Right lobe of liver (tissue), 4 donors: ENCODE data around the gene DOP1B.

Source experiments
- CTCF ChIP-seq, 4 donors: fragments of 200-600 bp in 3 of 4; fragments of 450-650 bp in 1 of 4; IDR thresholded peaks; one replicate each; pipeline versions ENCODE4 v1.5.1 to v1.8.0; 2016 to 2022; ENCODE audit warnings: antibody characterized with exemption in 4 of 4, mild to moderate bottlenecking in 2 of 4
- POLR2A ChIP-seq: fragments of 450-650 bp; IDR thresholded peaks from one replicate; pipeline ENCODE4 v1.6.1; 2017; ENCODE audit warnings: antibody characterized with exemption, mild to moderate bottlenecking
- donor health status: DM: no; HTN: no; CAD: no.
- donor health status: DM: no; HTN: no; CAD: no.
- donor health status: DM: no; HTN: yes; CAD: no.

- TF ChIP-seq CTCF (IDR thresholded peaks at IDR 0.05), result no peak
- no peak for TF ChIP-seq POLR2A
These were observed 28.6 kb upstream of the DOP1B start for GRCh38 chr21:36127977-36128376.
